ENCODE data around the gene LAMB3. TPM values are rescaled to one million over a fixed set of nuclear protein-coding genes. Genes with fewer than 3 reads are reported as not detected.

Gene LAMB3
- total RNA-seq, 1 experiment from 2014 or later = 473 TPM

GRCh38 chr1:209597499-209597898 lies 54.7 kb downstream of the LAMB3 start:
- no peak overlapping the region for H3K4me3 ChIP-seq (ENCODE audit: low read length)
- H3K4me1 ChIP-seq (ENCODE audit: insufficient read depth, low read length) = peaks cover 42% of the 10 kb centered on the region
- H3K9me2 ChIP-seq (replicated peaks; ENCODE audit: low read length) = no peaks in the 10 kb centered on the region
- BruUV-seq (replicated peaks) = no TSS peak
- no peaks in the 10 kb centered on the region for H3K27me3 ChIP-seq (ENCODE audit: low read length)
- H3K9me3 ChIP-seq (ENCODE audit: low read length) = no peaks in the 10 kb centered on the region
- ATAC-seq (no peak), DNase-seq (no peak)
- no peaks in the 10 kb centered on the region for H4K20me1 ChIP-seq (ENCODE audit: low read length)
- H3K9ac ChIP-seq (ENCODE audit: low read length) = no peak overlapping the region
- no peak overlapping the region for H3K4me2 ChIP-seq (ENCODE audit: low read length)
- no peak overlapping the region for H3K27ac ChIP-seq (ENCODE audit: low read length)
- TF ChIP-seq EZH2phosphoT487 (IDR thresholded peaks at IDR 0.05; ENCODE audit: borderline replicate concordance, low read length) (no peak), CTCF (conservative IDR thresholded peaks at IDR 0.05; ENCODE audit: low read depth, low read length) (no peak), EZH2 (IDR thresholded peaks at IDR 0.05; ENCODE audit: low read length, unreplicated experiment) (no peak)
- ChIA-PET CTCF (no interaction called here), POLR2A (ENCODE audit: unreplicated experiment) (no interaction called here)
- intact Hi-C loops (cut with micrococcal nuclease) = no loop called here
- no peaks in the 10 kb centered on the region for H3F3A ChIP-seq (ENCODE audit: low read length, unreplicated experiment)
- H3K79me2 ChIP-seq (ENCODE audit: low read length) = no peaks in the 10 kb centered on the region
- H3K36me3 ChIP-seq (ENCODE audit: low read depth, low read length) = no peaks in the 10 kb centered on the region
- H2AFZ ChIP-seq (ENCODE audit: low read length) = no peak overlapping the region

GRCh38 chr1:209595599-209596285 lies 56.5 kb downstream of the LAMB3 start:
- no peaks in the 10 kb centered on the region for H3K9me2 ChIP-seq (replicated peaks; ENCODE audit: low read length)
- DNase-seq (no peak), ATAC-seq (no peak)
- POLR2A ChIA-PET (ENCODE audit: unreplicated experiment) = no interaction called here
- H3F3A ChIP-seq (ENCODE audit: low read length, unreplicated experiment) = no peaks in the 10 kb centered on the region
- no peaks in the 10 kb centered on the region for H3K9me3 ChIP-seq (ENCODE audit: low read length)
- no peak overlapping the region for H3K9ac ChIP-seq (ENCODE audit: low read length)
- H3K4me1 ChIP-seq (ENCODE audit: insufficient read depth, low read length) = peaks cover 25% of the 10 kb centered on the region
- H3K27ac ChIP-seq (ENCODE audit: low read length) = no peak overlapping the region
- H3K79me2 ChIP-seq (ENCODE audit: low read length) = no peaks in the 10 kb centered on the region
- no peaks in the 10 kb centered on the region for H3K27me3 ChIP-seq (ENCODE audit: low read length)
- H3K4me3 ChIP-seq (ENCODE audit: low read length) = no peak overlapping the region
- CTCF ChIA-PET = no interaction called here
- no peak overlapping the region for H3K4me2 ChIP-seq (ENCODE audit: low read length)
- BruUV-seq (replicated peaks) = no TSS peak
- no peak overlapping the region for H2AFZ ChIP-seq (ENCODE audit: low read length)
- intact Hi-C loops (cut with micrococcal nuclease) = no loop called here
- no peaks in the 10 kb centered on the region for H3K36me3 ChIP-seq (ENCODE audit: low read depth, low read length)
- TF ChIP-seq EZH2 (IDR thresholded peaks at IDR 0.05; ENCODE audit: low read length, unreplicated experiment) (no peak), EZH2phosphoT487 (IDR thresholded peaks at IDR 0.05; ENCODE audit: borderline replicate concordance, low read length) (no peak), CTCF (conservative IDR thresholded peaks at IDR 0.05; ENCODE audit: low read depth, low read length) (no peak)
- no peaks in the 10 kb centered on the region for H4K20me1 ChIP-seq (ENCODE audit: low read length)

- no peak overlapping the region for H3K9ac ChIP-seq (ENCODE audit: low read length)
- H3F3A ChIP-seq (ENCODE audit: low read length, unreplicated experiment) = no peaks in the 10 kb centered on the region
- TF ChIP-seq CTCF (conservative IDR thresholded peaks at IDR 0.05; ENCODE audit: low read depth, low read length) (no peak), EZH2phosphoT487 (IDR thresholded peaks at IDR 0.05; ENCODE audit: borderline replicate concordance, low read length) (no peak), EZH2 (IDR thresholded peaks at IDR 0.05; ENCODE audit: low read length, unreplicated experiment) (no peak)
- H3K9me2 ChIP-seq (replicated peaks; ENCODE audit: low read length) = no peaks in the 10 kb centered on the region
- H3K4me3 ChIP-seq (ENCODE audit: low read length) = no peak overlapping the region
- ChIA-PET POLR2A (ENCODE audit: unreplicated experiment) (no interaction called here), CTCF (no interaction called here)
- no peak overlapping the region for H2AFZ ChIP-seq (ENCODE audit: low read length)
- H4K20me1 ChIP-seq (ENCODE audit: low read length) = no peaks in the 10 kb centered on the region
- intact Hi-C loops (cut with micrococcal nuclease) = no loop called here
- no peaks in the 10 kb centered on the region for H3K27me3 ChIP-seq (ENCODE audit: low read length)
- H3K79me2 ChIP-seq (ENCODE audit: low read length) = no peaks in the 10 kb centered on the region
- H3K4me1 ChIP-seq (ENCODE audit: insufficient read depth, low read length) = peaks cover 18% of the 10 kb centered on the region
- H3K36me3 ChIP-seq (ENCODE audit: low read depth, low read length) = no peaks in the 10 kb centered on the region
- H3K4me2 ChIP-seq (ENCODE audit: low read length) = peak overlapping the region; percentile 11
- no peaks in the 10 kb centered on the region for H3K9me3 ChIP-seq (ENCODE audit: low read length)
- H3K27ac ChIP-seq (ENCODE audit: low read length) = no peak overlapping the region
- BruUV-seq (replicated peaks) = no TSS peak
- DNase-seq (no peak), ATAC-seq (no peak)
Observed at GRCh38 chr1:209595028-209595427, 57.2 kb downstream of the LAMB3 start.

Measured in PC-3 (cell line).